Neural cell (in vitro differentiated cells): ENCODE results near the gene RDH8. TPM values are rescaled to one million over a fixed set of nuclear protein-coding genes. Genes with fewer than 3 reads are reported as not detected.
A peak's percentile ranks its signal among the peaks of the same experiment; 100 is the strongest.

Experiments
- H2AFZ ChIP-seq: fragments of 200-600, 300-800 bp; sonication (generic), shearing (Covaris generic); 2 replicates; pipeline ENCODE4 v1.6.0; 2014; ENCODE audit warnings: low read depth, mild to moderate bottlenecking, antibody characterized with exemption, low read length, moderate library complexity
- H3F3A ChIP-seq: fragments of 200-600 bp; shearing (Covaris generic); 2 replicates; pipeline ENCODE4 v1.6.1; 2016; ENCODE audit warnings: mild to moderate bottlenecking, moderate library complexity, mixed read lengths, antibody characterized with exemption, low read length; ENCODE audit not compliant: insufficient read depth, poor library complexity, severe bottlenecking
- H3K27ac ChIP-seq: fragments of 200-600, 300-800 bp; sonication (generic), shearing (Covaris generic); 2 replicates; pipeline ENCODE4 v1.5.1; 2014; ENCODE audit warnings: mild to moderate bottlenecking, low read length, moderate library complexity
- H3K27me3 ChIP-seq: fragments of 300-800, 200-600 bp; sonication (generic), shearing (Covaris generic); 2 replicates; pipeline ENCODE4 v1.6.0; 2014; ENCODE audit warnings: mild to moderate bottlenecking, low read depth, low read length, moderate library complexity; ENCODE audit not compliant: insufficient read depth
- H3K36me3 ChIP-seq: fragments of 300-800, 200-600 bp; sonication (generic), shearing (Covaris generic); 2 replicates; pipeline ENCODE4 v1.5.1; 2014; ENCODE audit warnings: mild to moderate bottlenecking, antibody characterized with exemption, low read length, moderate library complexity; ENCODE audit not compliant: insufficient read depth
- H3K4me2 ChIP-seq: fragments of 300-800, 200-600 bp; sonication (generic), shearing (Covaris generic); 2 replicates; pipeline ENCODE4 v1.6.0; 2014; ENCODE audit warnings: mild to moderate bottlenecking, low read length
- H3K4me3 ChIP-seq: fragments of 300-800, 200-600 bp; sonication (generic), shearing (Covaris generic); 2 replicates; pipeline ENCODE4 v1.5.1; 2014; ENCODE audit warnings: mild to moderate bottlenecking, low read length, moderate library complexity
- H3K79me2 ChIP-seq: fragments of 200-600 bp; shearing (Covaris generic); replicated peaks from 2 replicates; pipeline ENCODE4 v1.6.0; 2014; ENCODE audit warnings: mild to moderate bottlenecking, low read length, moderate library complexity; ENCODE audit not compliant: insufficient read depth
- H3K9ac ChIP-seq: fragments of 300-800, 200-600 bp; sonication (generic), shearing (Covaris generic); 2 replicates; pipeline ENCODE4 v1.6.1; 2016; ENCODE audit warnings: mild to moderate bottlenecking, low read length, mixed read lengths
- H3K9me2 ChIP-seq: fragments of 200-600 bp; shearing (Covaris generic); 2 replicates; pipeline ENCODE4 v1.6.1; 2016; ENCODE audit warnings: mild to moderate bottlenecking, low read length, mixed read lengths; ENCODE audit not compliant: insufficient read depth
- H3K9me3 ChIP-seq: fragments of 200-600, 300-800 bp; sonication (generic), shearing (Covaris generic); 2 replicates; pipeline ENCODE4 v1.6.1; 2016; ENCODE audit warnings: mild to moderate bottlenecking, mixed run types, low read length, moderate library complexity, mixed read lengths
- H4K20me1 ChIP-seq: fragments of 200-600 bp; shearing (Covaris generic); 2 replicates; pipeline ENCODE4 v1.6.1; 2016; ENCODE audit warnings: mild to moderate bottlenecking, mixed run types; ENCODE audit not compliant: insufficient read depth
- CTCF ChIP-seq: fragments of 450-650 bp; IDR thresholded peaks from 2 replicates; pipeline ENCODE4 v1.5.1; 2014; ENCODE audit warnings: antibody characterized with exemption, mild to moderate bottlenecking, moderate library complexity; ENCODE audit not compliant: poor library complexity, severe bottlenecking
- EP300 ChIP-seq: fragments of 450-650 bp; conservative IDR thresholded peaks from 2 replicates; pipeline ENCODE4 v1.6.1; 2014; ENCODE audit warnings: antibody characterized with exemption, mild to moderate bottlenecking, moderate library complexity; ENCODE audit not compliant: poor library complexity, severe bottlenecking
- EZH2 ChIP-seq: fragments of 200-600, 300-800 bp; shearing (Covaris generic), sonication (generic); IDR thresholded peaks from 2 replicates; pipeline ENCODE4 v1.6.1; 2014; ENCODE audit warnings: antibody characterized with exemption, low read length, borderline replicate concordance, mild to moderate bottlenecking; ENCODE audit not compliant: insufficient read depth, poor library complexity, severe bottlenecking
- MXI1 ChIP-seq: fragments of 450-650 bp; conservative IDR thresholded peaks from 2 replicates; pipeline ENCODE4 v1.6.1; 2014; ENCODE audit warnings: antibody characterized with exemption, mild to moderate bottlenecking; ENCODE audit not compliant: poor library complexity, severe bottlenecking
- POLR2AphosphoS5 ChIP-seq: IDR thresholded peaks from 2 replicates; pipeline ENCODE4 v1.6.1; 2012
- RAD21 ChIP-seq: fragments of 450-650 bp; conservative IDR thresholded peaks from 2 replicates; pipeline ENCODE4 v1.6.1; 2014; ENCODE audit warnings: antibody characterized with exemption, mild to moderate bottlenecking, moderate library complexity
- REST ChIP-seq: IDR thresholded peaks from 2 replicates; pipeline ENCODE4 v1.6.1; 2012; ENCODE audit warnings: borderline replicate concordance
- SMC3 ChIP-seq: fragments of 450-650 bp; conservative IDR thresholded peaks from 2 replicates; pipeline ENCODE4 v1.6.1; 2014; ENCODE audit warnings: antibody characterized with exemption, mild to moderate bottlenecking, moderate library complexity; ENCODE audit not compliant: poor library complexity
- TAF1 ChIP-seq: IDR thresholded peaks from 2 replicates; pipeline ENCODE4 v1.6.1; 2012; ENCODE audit warnings: low read depth
- polyA plus RNA-seq: library from polyadenylated mRNA; depleted of rRNA; stranded (reverse); fragments of >200 nt; gene quantifications from 2 replicates; pipeline ENCODE4 v1.2.3, GENCODE V29; 2014

Gene RDH8
- polyA plus RNA-seq, 1 donor from 2014 or later: not detected

- Histone ChIP-seq H4K20me1 (no peaks in the 10 kb centered on the region), H3K4me2 (no peak overlapping the region), H3K36me3 (no peaks in the 10 kb centered on the region), H3K79me2 (no peaks in the 10 kb centered on the region), H3K4me3 (peak overlapping the region; percentile 53), H3K9me3 (no peaks in the 10 kb centered on the region), H3F3A (no peaks in the 10 kb centered on the region), H3K9ac (no peak overlapping the region), H3K27ac (no peak overlapping the region), H3K27me3 (no peaks in the 10 kb centered on the region), H3K9me2 (no peaks in the 10 kb centered on the region), H2AFZ (no peak overlapping the region)
- peak; percentile 73 for TF ChIP-seq CTCF
- peak; percentile 79 for TF ChIP-seq SMC3
- TF ChIP-seq RAD21: peak; percentile 62
- TF ChIP-seq REST: no peak
These were observed 14.1 kb downstream of the RDH8 start for GRCh38 chr19:10027158-10027997.

GRCh38 chr19:10033614-10034013 is 20.3 kb downstream of the RDH8 start:
- TF ChIP-seq TAF1 (no peak), EP300 (no peak), EZH2 (no peak), POLR2AphosphoS5 (no peak), SMC3 (no peak), RAD21 (no peak), REST (no peak), CTCF (no peak), MXI1 (no peak)
- no peaks in the 10 kb centered on the region for H3K27me3 ChIP-seq
- H3K9ac ChIP-seq: no peak overlapping the region
- no peaks in the 10 kb centered on the region for H3F3A ChIP-seq
- no peaks in the 10 kb centered on the region for H4K20me1 ChIP-seq
- H3K4me2 ChIP-seq: no peak overlapping the region
- H3K9me3 ChIP-seq: no peaks in the 10 kb centered on the region
- no peak overlapping the region for H3K27ac ChIP-seq
- H3K79me2 ChIP-seq: no peaks in the 10 kb centered on the region
- H3K9me2 ChIP-seq: no peaks in the 10 kb centered on the region
- H2AFZ ChIP-seq: no peak overlapping the region
- no peak overlapping the region for H3K4me3 ChIP-seq
- H3K36me3 ChIP-seq: no peaks in the 10 kb centered on the region
